ENCODE results near the gene PLCG2. TPM values are rescaled to one million over a fixed set of nuclear protein-coding genes. Genes with fewer than 3 reads are reported as not detected.

PLCG2 gene
- total and polyA plus RNA-seq, 2 of the 8 experiments (the other 6 are each of a cell fraction or from before 2014, with no cell fraction given): 6.1 to 6.9 TPM

- Histone ChIP-seq H3K23me2 (ENCODE audit: low read depth, low read length) (no peaks in the 10 kb centered on the region), H3K79me1 (ENCODE audit: low read depth, low read length) (no peaks in the 10 kb centered on the region), H4K91ac (replicated peaks; ENCODE audit: insufficient read length, low read length) (no peak overlapping the region), H3K9ac (replicated peaks in 1 of 4; ENCODE audit: extremely low read depth in 1 of 4, low read depth in 3 of 4, low read length in 3 of 4) (no peak overlapping the region), H3K56ac (replicated peaks; ENCODE audit: insufficient read length, low read depth, low read length) (no peak overlapping the region), H2BK5ac (ENCODE audit: low read depth, low read length) (no peak overlapping the region), H2AK5ac (ENCODE audit: low read depth, low read length) (no peak overlapping the region), H4K8ac (ENCODE audit: extremely low read depth, insufficient read depth, low read length) (no peak overlapping the region), H3K4me1 (replicated peaks in 1 of 4; ENCODE audit: control insufficient read depth in 3 of 4, insufficient read depth in 4 of 4, low read length in 3 of 4) (peaks cover 0 to 3% (median 0%) of the 10 kb centered on the region in 4 experiments; a peak in 1 of 7 replicates), H3K23ac (ENCODE audit: insufficient read length) (no peak overlapping the region), H3K79me2 (ENCODE audit: control insufficient read depth in 1 of 2, insufficient read depth in 2 of 2, low read length in 2 of 2) (no peaks in the 10 kb centered on the region), H2BK15ac (ENCODE audit: low read length) (no peak overlapping the region), H3K27me3 (replicated peaks in 1 of 4; ENCODE audit: control insufficient read depth in 3 of 4, extremely low read depth in 1 of 4, insufficient read depth in 3 of 4, low read length in 3 of 4) (no peaks in the 10 kb centered on the region), H3K4me2 (ENCODE audit: insufficient read depth in 1 of 2, low read depth in 2 of 2, low read length in 2 of 2) (no peak overlapping the region), H2BK12ac (ENCODE audit: low read depth, low read length) (no peak overlapping the region), H3K9me3 (ENCODE audit: insufficient read depth in 2 of 2, low read depth in 1 of 2, low read length in 1 of 2) (no peaks in the 10 kb centered on the region), H3K4ac (replicated peaks; ENCODE audit: insufficient read length, low read depth, low read length) (no peak overlapping the region), H3K4me3 (ENCODE audit: extremely low read depth in 1 of 4, insufficient read depth in 2 of 4, low read depth in 3 of 4, low read length in 4 of 4) (no peak overlapping the region), H3K14ac (ENCODE audit: insufficient read length) (no peak overlapping the region), H3K18ac (ENCODE audit: extremely low read depth, low read length) (no peak overlapping the region), H3K36me3 (ENCODE audit: control insufficient read depth in 2 of 4, insufficient read depth in 4 of 4, low read length in 3 of 4) (no peaks in the 10 kb centered on the region), H2BK120ac (replicated peaks; ENCODE audit: low read depth, low read length) (no peak overlapping the region), H4K20me1 (replicated peaks in 1 of 2; ENCODE audit: control insufficient read depth in 1 of 2, insufficient read depth in 2 of 2, low read length in 2 of 2) (no peaks in the 10 kb centered on the region), H2AFZ (ENCODE audit: low read length) (no peak overlapping the region), H2BK20ac (ENCODE audit: low read length) (no peak overlapping the region), H4K5ac (ENCODE audit: insufficient read length, low read depth, low read length) (no peak overlapping the region), H3K27ac (ENCODE audit: low read depth, low read length) (no peak overlapping the region)
- 90% methylated on average over 16 of the region's 16 CpGs; no CpG with 5 or more reads in 1 of the 2 experiments for WGBS, 2 experiments (ENCODE audit: extremely low coverage in 1 of 2, insufficient coverage in 1 of 2, insufficient read length in 1 of 2, insufficient replicate concordance in 2 of 2, low coverage in 1 of 2, low lambda C conversion rate in 2 of 2, missing lambda C conversion rate in 1 of 2)
- TF ChIP-seq ATF2 (IDR thresholded peaks at IDR 0.05; ENCODE audit: low read length) (no peak), TBP (IDR thresholded peaks at IDR 0.05; ENCODE audit: low read depth, low read length) (no peak), POLR2AphosphoS5 (IDR thresholded peaks at IDR 0.05; ENCODE audit: low read depth, low read length) (no peak), EZH2 (IDR thresholded peaks at IDR 0.05; ENCODE audit: low read depth, low read length, severe bottlenecking) (no peak), BRCA1 (IDR thresholded peaks at IDR 0.05; ENCODE audit: low read depth, low read length) (no peak)
- no peak for FAIRE-seq
- POLR2A ChIA-PET (ENCODE audit: partially characterized antibody): interaction anchor here (1.3 kb wide), 1 partner anchor 26 kb away, joined by 3 read pairs; no protein-coding TSS in a partner anchor
- CTCF ChIA-PET (ENCODE audit: partially characterized antibody): interaction anchor here (0.8 to 13.3 kb wide), 3 partner anchors 11 to 35 kb away, joined by 3 to 138 read pairs (median 3); no protein-coding TSS in a partner anchor
- no peak for DNase-seq (ENCODE audit: low read depth in 1 of 2, low spot score in 2 of 2)
Observed at GRCh38 chr16:81908466-81909262, 129.6 kb downstream of the PLCG2 start.
